Left lung (tissue), 10 donors: Measurements from ENCODE around the gene WNT1. TPM values are rescaled to one million over a fixed set of nuclear protein-coding genes. Genes with fewer than 3 reads are reported as not detected.

Experiments
- ATAC-seq: fragments of 200-7000 bp; cut with Tn5 transposase; one replicate; pipeline ENCODE4 v1.9.1; 2020; ENCODE audit warnings: moderate library complexity
- DNase-seq, 4 donors: peaks; one replicate each; pipeline ENCODE4 v3.0.0-alpha.2; 2013 to 2020
- H3K27ac ChIP-seq, 2 donors: fragments of 200-600 bp; sonication (generic) in 1 of 2; one replicate each; pipeline versions ENCODE4 v1.5.0 to v1.8.0; 2020 to 2021
- H3K27me3 ChIP-seq, 2 donors: fragments of 200-600 bp; sonication (generic) in 1 of 2; one replicate each; pipeline versions ENCODE4 v1.5.0 to v1.8.0; 2020 to 2021
- H3K36me3 ChIP-seq, 2 donors: fragments of 200-600 bp; sonication (generic) in 1 of 2; one replicate each; pipeline versions ENCODE4 v1.5.0 to v1.8.0; 2020 to 2021
- H3K4me1 ChIP-seq, 2 donors: fragments of 200-600 bp; one replicate each; pipeline ENCODE4 v1.8.0; 2021
- H3K4me3 ChIP-seq, 2 donors: fragments of 200-600 bp; sonication (generic) in 1 of 2; one replicate each; pipeline versions ENCODE4 v1.5.0 to v1.8.0; 2020 to 2021; ENCODE audit warnings: mild to moderate bottlenecking in 1 of 2
- H3K9me3 ChIP-seq, 2 donors: fragments of 200-600 bp; sonication (generic) in 1 of 2; one replicate each; pipeline versions ENCODE4 v1.5.0 to v1.8.0; 2020 to 2021
- CTCF ChIP-seq, 2 donors: fragments of 200-600 bp; sonication (generic) in 1 of 2; IDR thresholded peaks; one replicate each; pipeline versions ENCODE4 v1.5.0 to v1.8.0; 2021; ENCODE audit warnings: antibody characterized with exemption in 2 of 2
- intact Hi-C, 2 donors: fragments of 100-400 bp; cut with DNase I; formaldehyde crosslinking; loops; one replicate each; pipeline versions ENCODE4 v1.11.2 to v1.14.2; 2022
- polyA plus RNA-seq, 6 donors: library from polyadenylated mRNA; unstranded; fragments of 120-200 nt; gene quantifications; one replicate each; pipeline ENCODE4 v1.2.1, GENCODE V29; 2013; ENCODE audit not compliant: insufficient read length in 6 of 6
- total RNA-seq, 2 donors: library from RNA; stranded (reverse); fragmentation: NEBNext Ultra II Directional; extraction: Animal tissue kit (Norgen Biotek cat#: 25700); gene quantifications; one replicate each; pipeline ENCODE4 v1.2.1, GENCODE V29; 2021
- donor health status: DM: no; HTN: yes; CAD: no.
- donor health status: DM: no; HTN: no; CAD: no.

Gene WNT1
- total and polyA plus RNA-seq, 8 donors: not detected

GRCh38 chr12:48970702-48971334, 7.3 kb upstream of the WNT1 start:
- no peak overlapping the region for H3K4me3 ChIP-seq
- TF ChIP-seq CTCF (IDR thresholded peaks at IDR 0.05): no peak
- H3K27ac ChIP-seq: no peak overlapping the region
- ATAC-seq (no peak), DNase-seq (no peak)
- intact Hi-C loops: no loop called here
- H3K36me3 ChIP-seq: no peaks in the 10 kb centered on the region
- no peaks in the 10 kb centered on the region for H3K9me3 ChIP-seq
- peaks cover 12 to 45% of the 10 kb centered on the region in 2 donors for H3K4me1 ChIP-seq
- peaks cover 45 to 70% of the 10 kb centered on the region in 2 donors for H3K27me3 ChIP-seq

- peaks cover 59 to 86% of the 10 kb centered on the region in 2 donors for H3K27me3 ChIP-seq
- peaks cover 12 to 45% of the 10 kb centered on the region in 2 donors for H3K4me1 ChIP-seq
- ATAC-seq (no peak), DNase-seq (peak in 1 of 4 donors; percentile 52)
- no peaks in the 10 kb centered on the region for H3K36me3 ChIP-seq
- intact Hi-C loops: no loop called here
- no peak for TF ChIP-seq CTCF (IDR thresholded peaks at IDR 0.05)
- H3K9me3 ChIP-seq: no peaks in the 10 kb centered on the region
- no peak overlapping the region for H3K27ac ChIP-seq
- H3K4me3 ChIP-seq: no peak overlapping the region
Observed at GRCh38 chr12:48972213-48972951, 5.7 kb upstream of the WNT1 start.

GRCh38 chr12:48972952-48973483, 5.1 kb upstream of the WNT1 start:
- Histone ChIP-seq H3K4me1 (peaks cover 15 to 49% of the 10 kb centered on the region in 2 donors), H3K4me3 (no peak overlapping the region), H3K9me3 (no peaks in the 10 kb centered on the region), H3K27me3 (peaks cover 66 to 92% of the 10 kb centered on the region in 2 donors), H3K36me3 (no peaks in the 10 kb centered on the region), H3K27ac (no peak overlapping the region)
- DNase-seq (no peak), ATAC-seq (no peak)
- intact Hi-C loops: no loop called here
- no peak for TF ChIP-seq CTCF (IDR thresholded peaks at IDR 0.05)

- Histone ChIP-seq H3K4me3 (no peak overlapping the region), H3K9me3 (no peaks in the 10 kb centered on the region), H3K27ac (no peak overlapping the region), H3K36me3 (no peaks in the 10 kb centered on the region), H3K27me3 (peaks cover 71 to 97% of the 10 kb centered on the region in 2 donors), H3K4me1 (peaks cover 21 to 54% of the 10 kb centered on the region in 2 donors)
- ATAC-seq (peak; percentile 38), DNase-seq (peak in 1 of 4 donors; percentile 77)
- TF ChIP-seq CTCF (IDR thresholded peaks at IDR 0.05): no peak
- intact Hi-C loops: no loop called here
Observed at GRCh38 chr12:48973531-48973930, 4.6 kb upstream of the WNT1 start.
